Heart left ventricle (tissue), 13 donors: ENCODE results near the gene ARL6IP1.

ENCODE experiments used
- POLR2A ChIP-seq, 2 donors: fragments of 450-650 bp; IDR thresholded peaks; one replicate each; pipeline ENCODE4 v1.6.1; 2017; ENCODE audit warnings: antibody characterized with exemption in 2 of 2, mild to moderate bottlenecking in 2 of 2, moderate library complexity in 2 of 2
- TF ChIP-seq, protein P1 (sequence below), 12 donors: fragments of 200-600 bp; sonication (generic) in 4 of 12; IDR thresholded peaks; one replicate each; pipeline versions ENCODE4 v1.5.0 to v1.8.0; 2018 to 2022; ENCODE audit warnings: antibody characterized with exemption in 12 of 12, mild to moderate bottlenecking in 5 of 12
- donor health status: ischemic (EF 13 %, LVEDD 7.1; RV severe dilation, severe dysfunction).
- donor health status: DM: no; HTN: yes; CAD: no.
- donor health status: DM: no; HTN: no; CAD: no.
- donor health status: ischemic (EF 25% LVEDD 6.9; RV normal size, moderate dysfunction).
- donor health status: ischemic (EF 25% LVEDD 5.7; RV mildly dilated, moderate dysfunction).
- donor health status: ischemic (EF 35%, LVEDD 5.7; RV mildly dilated, moderate dysfunction).
- donor health status: nonischemic (EF 11% LVEDD 7.7; RV severe dilation, severe dysfunction).
- donor health status: DM: yes; HTN: yes; CAD: no.
- donor health status: PGD.
- donor health status: ischemic (EF 29% LVEDD 5.4; RV normal size, mild dysfunction).
- donor health status: nonischemic (EF 23%, LVEDD 6.1; RV moderate dilation, normal function).

GRCh38 chr16:18827890-18828289 is 26.5 kb upstream of the ARL6IP1 start:
- no peak for TF ChIP-seq POLR2A (IDR thresholded peaks at IDR 0.05)
- TF ChIP-seq, protein P1, sequence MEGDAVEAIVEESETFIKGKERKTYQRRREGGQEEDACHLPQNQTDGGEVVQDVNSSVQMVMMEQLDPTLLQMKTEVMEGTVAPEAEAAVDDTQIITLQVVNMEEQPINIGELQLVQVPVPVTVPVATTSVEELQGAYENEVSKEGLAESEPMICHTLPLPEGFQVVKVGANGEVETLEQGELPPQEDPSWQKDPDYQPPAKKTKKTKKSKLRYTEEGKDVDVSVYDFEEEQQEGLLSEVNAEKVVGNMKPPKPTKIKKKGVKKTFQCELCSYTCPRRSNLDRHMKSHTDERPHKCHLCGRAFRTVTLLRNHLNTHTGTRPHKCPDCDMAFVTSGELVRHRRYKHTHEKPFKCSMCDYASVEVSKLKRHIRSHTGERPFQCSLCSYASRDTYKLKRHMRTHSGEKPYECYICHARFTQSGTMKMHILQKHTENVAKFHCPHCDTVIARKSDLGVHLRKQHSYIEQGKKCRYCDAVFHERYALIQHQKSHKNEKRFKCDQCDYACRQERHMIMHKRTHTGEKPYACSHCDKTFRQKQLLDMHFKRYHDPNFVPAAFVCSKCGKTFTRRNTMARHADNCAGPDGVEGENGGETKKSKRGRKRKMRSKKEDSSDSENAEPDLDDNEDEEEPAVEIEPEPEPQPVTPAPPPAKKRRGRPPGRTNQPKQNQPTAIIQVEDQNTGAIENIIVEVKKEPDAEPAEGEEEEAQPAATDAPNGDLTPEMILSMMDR (IDR thresholded peaks at IDR 0.05): no peak
